Measurements from ENCODE around the gene MPZL2. TPM values are rescaled to one million over a fixed set of nuclear protein-coding genes. Genes with fewer than 3 reads are reported as not detected.

The MPZL2 gene
- polyA plus RNA-seq, 3 donors = 6.9 to 23.1 (median 12.3) TPM

GRCh38 chr11:118251858-118252652, 12.0 kb downstream of the MPZL2 start, which contains the start of gene MPZL3:
Gene MPZL3, minus strand, starts transcription at chr11:118252365. Its CDS starts 71 bp downstream, at chr11:118252294.
- no peak within 1 kb of the TSS for H3K27ac ChIP-seq (ENCODE audit: low read depth, low read length)
- 2 to 6% (median 3%) methylated on average over 33 of the region's 33 CpGs for WGBS, 3 donors

GRCh38 chr11:118247041-118247440, 17.1 kb downstream of the MPZL2 start:
- WGBS, 3 donors = 58 to 62% (median 61%) methylated on average over 1 of the region's 1 CpG

GRCh38 chr11:118245936-118246562, 18.0 kb downstream of the MPZL2 start:
- 82 to 91% (median 85%) methylated on average over 3 of the region's 3 CpGs for WGBS, 3 donors
- no peak overlapping the region for H3K27ac ChIP-seq (ENCODE audit: low read depth, low read length)

More at GRCh38 chr11:118247041-118247440, 17.1 kb downstream of the MPZL2 start:
- H3K27ac ChIP-seq (ENCODE audit: low read depth, low read length) = no peak overlapping the region

- 70 to 95% (median 75%) methylated on average over 3 of the region's 3 CpGs for WGBS, 3 donors
- H3K27ac ChIP-seq (ENCODE audit: low read depth, low read length) = no peak overlapping the region
Observed at GRCh38 chr11:118243993-118244762, 19.9 kb downstream of the MPZL2 start.

- WGBS, 3 donors = 75 to 82% (median 76%) methylated on average over 8 of the region's 8 CpGs
- H3K27ac ChIP-seq (ENCODE audit: low read depth, low read length) = no peak overlapping the region
Observed at GRCh38 chr11:118243161-118243560, 20.9 kb downstream of the MPZL2 start.

- no peak overlapping the region for H3K27ac ChIP-seq (ENCODE audit: low read depth, low read length)
- 69 to 81% (median 75%) methylated on average over 1 of the region's 1 CpG for WGBS, 3 donors
Observed at GRCh38 chr11:118241764-118242098, 22.4 kb downstream of the MPZL2 start.

GRCh38 chr11:118240999-118241763, 22.9 kb downstream of the MPZL2 start:
- 28 to 44% (median 31%) methylated on average over 9 of the region's 9 CpGs for WGBS, 3 donors

GRCh38 chr11:118239509-118240205, 24.4 kb downstream of the MPZL2 start:
- 53 to 69% (median 68%) methylated on average over 5 of the region's 5 CpGs for WGBS, 3 donors
- no peak overlapping the region for H3K27ac ChIP-seq (ENCODE audit: low read depth, low read length)

More at GRCh38 chr11:118240999-118241763, 22.9 kb downstream of the MPZL2 start:
- no peak overlapping the region for H3K27ac ChIP-seq (ENCODE audit: low read depth, low read length)

GRCh38 chr11:118238929-118239328, 25.2 kb downstream of the MPZL2 start:
- 61 to 90% (median 82%) methylated on average over 1 of the region's 1 CpG for WGBS, 3 donors
- H3K27ac ChIP-seq (ENCODE audit: low read depth, low read length) = no peak overlapping the region

- H3K27ac ChIP-seq (ENCODE audit: low read depth, low read length) = no peak overlapping the region
Observed at GRCh38 chr11:118238421-118238820, 25.7 kb downstream of the MPZL2 start.

GRCh38 chr11:118236170-118236569, 27.9 kb downstream of the MPZL2 start:
- no peak overlapping the region for H3K27ac ChIP-seq (ENCODE audit: low read depth, low read length)
- WGBS, 3 donors = 68 to 75% (median 74%) methylated on average over 2 of the region's 2 CpGs

More at GRCh38 chr11:118238421-118238820, 25.7 kb downstream of the MPZL2 start:
- WGBS, 3 donors = 76 to 96% (median 85%) methylated on average over 2 of the region's 2 CpGs

- no peak overlapping the region for H3K27ac ChIP-seq (ENCODE audit: low read depth, low read length)
- 93 to 96% (median 96%) methylated on average over 5 of the region's 5 CpGs for WGBS, 3 donors
Observed at GRCh38 chr11:118234833-118235232, 29.3 kb downstream of the MPZL2 start.

- WGBS, 3 donors = 73 to 89% (median 77%) methylated on average over 1 of the region's 1 CpG
- H3K27ac ChIP-seq (ENCODE audit: low read depth, low read length) = no peak overlapping the region
Observed at GRCh38 chr11:118233850-118234249, 30.2 kb downstream of the MPZL2 start.

GRCh38 chr11:118233377-118233776, 30.7 kb downstream of the MPZL2 start:
- whole genome bisulfite sequencing, 3 donors = 85 to 97% (median 94%) methylated on average over 5 of the region's 5 CpGs
- no peak overlapping the region for H3K27ac ChIP-seq (ENCODE audit: low read depth, low read length)

- WGBS, 3 donors = 77 to 86% (median 83%) methylated on average over 1 of the region's 1 CpG
Observed at GRCh38 chr11:118232659-118233058, 31.4 kb downstream of the MPZL2 start.

GRCh38 chr11:118231461-118231860, 32.6 kb downstream of the MPZL2 start:
- H3K27ac ChIP-seq (ENCODE audit: low read depth, low read length) = no peak overlapping the region

More at GRCh38 chr11:118232659-118233058, 31.4 kb downstream of the MPZL2 start:
- no peak overlapping the region for H3K27ac ChIP-seq (ENCODE audit: low read depth, low read length)

GRCh38 chr11:118230088-118230487, 34.0 kb downstream of the MPZL2 start:
- WGBS, 3 donors = 83 to 90% (median 88%) methylated on average over 3 of the region's 3 CpGs
- peak overlapping the region; percentile 42 for H3K27ac ChIP-seq (ENCODE audit: low read depth, low read length)

All from adipose tissue (tissue), 3 donors.